NCI-H2029 (cell line): ENCODE data around the gene PSME3IP1.
"Not testable (repeated sequence)": the region's sequence is repeated elsewhere in the genome, so short reads cannot be mapped to it uniquely, and the experiment has no call there.

Source experiments
- DNase-seq: peaks from one replicate; lab custom pipeline; 2025; lab: John Stamatoyannopoulos, UW

Gene PSME3IP1

GRCh38 chr16:57123974-57124674 is 61.7 kb downstream of the PSME3IP1 start:
- no peak for DNase-seq

- DNase-seq: no peak
Observed at GRCh38 chr16:57123216-57123973, 62.4 kb downstream of the PSME3IP1 start.

GRCh38 chr16:57118461-57119084 is 67.3 kb downstream of the PSME3IP1 start:
- DNase-seq: no peak

GRCh38 chr16:57115514-57116182 is 70.2 kb downstream of the PSME3IP1 start:
- no peak for DNase-seq

- no peak for DNase-seq
Observed at GRCh38 chr16:57115168-57115513, 70.7 kb downstream of the PSME3IP1 start.

- no peak for DNase-seq
Observed at GRCh38 chr16:57113664-57114063, 72.2 kb downstream of the PSME3IP1 start.

GRCh38 chr16:57113042-57113453 is 72.8 kb downstream of the PSME3IP1 start:
- DNase-seq: no peak

- DNase-seq: no peak
Observed at GRCh38 chr16:57112403-57113041, 73.3 kb downstream of the PSME3IP1 start.

- DNase-seq: no peak
Observed at GRCh38 chr16:57111420-57111819, 74.4 kb downstream of the PSME3IP1 start.

GRCh38 chr16:57110937-57111336 is 74.9 kb downstream of the PSME3IP1 start:
- no peak for DNase-seq

GRCh38 chr16:57109259-57110105 is 76.4 kb downstream of the PSME3IP1 start:
- DNase-seq: not testable (repeated sequence)

- DNase-seq: no peak
Observed at GRCh38 chr16:57108432-57108831, 77.4 kb downstream of the PSME3IP1 start.

GRCh38 chr16:57107321-57107922 is 78.4 kb downstream of the PSME3IP1 start:
- DNase-seq: no peak

GRCh38 chr16:57106767-57107166 is 79.1 kb downstream of the PSME3IP1 start:
- DNase-seq: no peak

- no peak for DNase-seq
Observed at GRCh38 chr16:57105184-57105583, 80.7 kb downstream of the PSME3IP1 start.

- no peak for DNase-seq
Observed at GRCh38 chr16:57104706-57105105, 81.1 kb downstream of the PSME3IP1 start.

GRCh38 chr16:57102888-57103851 is 82.7 kb downstream of the PSME3IP1 start:
- DNase-seq: no peak
